Measurements from ENCODE around the gene OR2T6. TPM values are rescaled to one million over a fixed set of nuclear protein-coding genes. Genes with fewer than 3 reads are reported as not detected.
"Not testable (repeated sequence)": the region's sequence is repeated elsewhere in the genome, so short reads cannot be mapped to it uniquely, and the experiment has no call there.

OR2T6 gene
- total and polyA plus RNA-seq, 5 donors from 2014 or later, result not detected

GRCh38 chr1:248432201-248432600 is 56.7 kb downstream of the OR2T6 start:
- H3K4me1 ChIP-seq (ENCODE audit: control insufficient read depth, insufficient read depth, low read length, poor library complexity, severe bottlenecking); H3K27ac ChIP-seq (ENCODE audit: insufficient read depth, low read length, poor library complexity, severe bottlenecking); DNase-seq; H3K36me3 Mint-ChIP-seq; ATAC-seq (ENCODE audit: low read depth in 2 of 2); H3K9me3 Mint-ChIP-seq; H3K4me3 Mint-ChIP-seq; H3K4me3 ChIP-seq (ENCODE audit: low read depth, low read length); H3K9me3 ChIP-seq (ENCODE audit: control insufficient read depth in 2 of 2, low read length in 2 of 2); H3K27me3 Mint-ChIP-seq; H3K27ac Mint-ChIP-seq; H3K36me3 ChIP-seq (ENCODE audit: control insufficient read depth, insufficient read depth, low read length); H3K27me3 ChIP-seq (ENCODE audit: control insufficient read depth, insufficient read depth, low read length); H3K4me1 Mint-ChIP-seq: not testable (repeated sequence)

DNA sequence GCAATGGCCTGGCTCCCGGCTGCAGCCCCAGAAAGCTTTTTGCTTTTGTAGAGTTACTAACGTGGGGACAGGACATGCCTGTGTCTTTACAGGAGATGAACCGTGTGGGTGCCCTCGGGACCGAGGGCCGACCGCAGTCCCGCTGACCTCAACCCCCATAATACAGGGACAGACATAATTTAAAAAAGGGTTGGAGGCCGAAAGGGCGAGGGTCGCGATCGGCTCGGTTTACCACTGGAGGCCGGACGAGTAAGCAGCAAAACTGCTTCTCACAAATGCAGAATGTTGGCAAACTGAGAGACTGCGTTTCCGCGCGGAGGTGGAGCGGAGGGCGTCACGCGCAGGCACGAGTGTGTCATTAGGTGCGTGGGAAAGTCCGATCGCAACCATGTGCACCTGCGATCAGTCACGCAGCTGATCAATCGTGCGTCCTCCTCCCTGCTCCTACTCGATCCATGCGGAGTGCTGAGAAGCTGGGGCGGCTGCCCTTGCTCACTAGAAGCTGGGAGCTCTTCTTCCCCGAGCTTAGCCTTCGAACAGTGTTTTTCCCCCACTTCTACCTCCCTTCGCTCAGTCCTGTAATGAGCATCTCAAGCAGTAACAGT is 58.4 kb downstream of the OR2T6 start:
- ATAC-seq (ENCODE audit: low read depth in 2 of 2), result peak in 1 of 2 donors; percentile 22
- not testable (repeated sequence) for H3K9me3 ChIP-seq (ENCODE audit: control insufficient read depth in 2 of 2, low read length in 2 of 2); H3K27me3 Mint-ChIP-seq; DNase-seq; H3K4me1 Mint-ChIP-seq; H3K4me3 ChIP-seq (ENCODE audit: low read depth, low read length); H3K27me3 ChIP-seq (ENCODE audit: control insufficient read depth, insufficient read depth, low read length); H3K9me3 Mint-ChIP-seq; H3K27ac Mint-ChIP-seq; H3K36me3 ChIP-seq (ENCODE audit: control insufficient read depth, insufficient read depth, low read length); H3K4me1 ChIP-seq (ENCODE audit: control insufficient read depth, insufficient read depth, low read length, poor library complexity, severe bottlenecking); H3K4me3 Mint-ChIP-seq; H3K36me3 Mint-ChIP-seq; H3K27ac ChIP-seq (ENCODE audit: insufficient read depth, low read length, poor library complexity, severe bottlenecking)

DNA sequence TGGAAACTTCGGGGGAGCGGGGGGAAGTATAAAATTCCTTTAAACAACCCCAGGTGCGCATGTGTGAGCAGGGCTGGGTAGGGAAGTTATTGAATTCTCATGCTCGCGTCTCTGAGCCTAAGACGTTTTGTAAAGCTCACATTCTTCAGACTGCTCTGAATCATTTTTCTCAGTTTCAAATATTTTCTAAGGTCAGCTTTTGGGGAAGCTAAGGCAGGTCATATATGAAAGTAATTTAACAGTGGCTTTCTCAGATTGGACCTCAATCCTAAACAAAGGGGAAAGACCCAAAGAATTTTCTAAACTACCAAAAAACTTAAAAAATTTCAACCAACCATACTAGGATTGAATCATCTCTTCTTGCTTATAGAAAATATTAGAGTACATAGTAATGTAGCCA is 59.4 kb downstream of the OR2T6 start:
- not testable (repeated sequence) for H3K27me3 ChIP-seq (ENCODE audit: control insufficient read depth, insufficient read depth, low read length); H3K9me3 ChIP-seq (ENCODE audit: control insufficient read depth in 2 of 2, low read length in 2 of 2); H3K4me1 ChIP-seq (ENCODE audit: control insufficient read depth, insufficient read depth, low read length, poor library complexity, severe bottlenecking); H3K4me1 Mint-ChIP-seq; H3K27me3 Mint-ChIP-seq; H3K27ac Mint-ChIP-seq; H3K27ac ChIP-seq (ENCODE audit: insufficient read depth, low read length, poor library complexity, severe bottlenecking); DNase-seq; H3K4me3 ChIP-seq (ENCODE audit: low read depth, low read length); H3K36me3 Mint-ChIP-seq; H3K9me3 Mint-ChIP-seq; H3K4me3 Mint-ChIP-seq; ATAC-seq (ENCODE audit: low read depth in 2 of 2); H3K36me3 ChIP-seq (ENCODE audit: control insufficient read depth, insufficient read depth, low read length)

- not testable (repeated sequence) for H3K36me3 ChIP-seq (ENCODE audit: control insufficient read depth, insufficient read depth, low read length); H3K4me3 Mint-ChIP-seq; H3K9me3 Mint-ChIP-seq; H3K4me3 ChIP-seq (ENCODE audit: low read depth, low read length); H3K4me1 Mint-ChIP-seq; H3K27ac Mint-ChIP-seq; H3K27ac ChIP-seq (ENCODE audit: insufficient read depth, low read length, poor library complexity, severe bottlenecking); H3K27me3 ChIP-seq (ENCODE audit: control insufficient read depth, insufficient read depth, low read length); H3K27me3 Mint-ChIP-seq; DNase-seq; H3K9me3 ChIP-seq (ENCODE audit: control insufficient read depth in 2 of 2, low read length in 2 of 2); ATAC-seq (ENCODE audit: low read depth in 2 of 2); H3K36me3 Mint-ChIP-seq; H3K4me1 ChIP-seq (ENCODE audit: control insufficient read depth, insufficient read depth, low read length, poor library complexity, severe bottlenecking)
Measured at GRCh38 chr1:248436303-248436702, 60.8 kb downstream of the OR2T6 start.

GRCh38 chr1:248438668-248439067 is 63.1 kb downstream of the OR2T6 start:
- not testable (repeated sequence) for ATAC-seq (ENCODE audit: low read depth in 2 of 2); H3K36me3 Mint-ChIP-seq; H3K4me1 Mint-ChIP-seq; H3K27me3 ChIP-seq (ENCODE audit: control insufficient read depth, insufficient read depth, low read length); H3K4me3 ChIP-seq (ENCODE audit: low read depth, low read length); H3K27ac Mint-ChIP-seq; H3K4me3 Mint-ChIP-seq; DNase-seq; H3K27me3 Mint-ChIP-seq; H3K4me1 ChIP-seq (ENCODE audit: control insufficient read depth, insufficient read depth, low read length, poor library complexity, severe bottlenecking); H3K36me3 ChIP-seq (ENCODE audit: control insufficient read depth, insufficient read depth, low read length); H3K9me3 Mint-ChIP-seq; H3K9me3 ChIP-seq (ENCODE audit: control insufficient read depth in 2 of 2, low read length in 2 of 2); H3K27ac ChIP-seq (ENCODE audit: insufficient read depth, low read length, poor library complexity, severe bottlenecking)

DNA sequence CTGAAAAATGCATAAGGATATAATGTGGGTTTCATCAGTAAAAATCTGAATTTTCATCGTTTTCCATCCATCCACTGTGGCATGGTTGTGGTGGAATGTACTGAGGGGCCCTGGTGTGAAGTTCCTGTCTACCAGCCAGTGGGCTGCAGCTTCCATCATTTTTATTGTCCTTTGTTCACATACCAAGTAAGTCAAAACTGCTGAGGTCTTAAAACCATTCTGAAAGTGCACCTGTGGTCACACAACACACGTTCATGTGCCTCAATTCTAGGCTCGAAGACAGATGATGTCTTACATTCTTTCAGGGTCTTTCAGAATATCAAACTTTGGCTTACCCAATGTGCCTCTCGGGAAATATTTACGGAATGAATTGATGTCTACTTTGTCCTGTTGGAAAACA is 63.7 kb downstream of the OR2T6 start:
- not testable (repeated sequence) for H3K4me1 Mint-ChIP-seq; H3K27ac ChIP-seq (ENCODE audit: insufficient read depth, low read length, poor library complexity, severe bottlenecking); H3K9me3 ChIP-seq (ENCODE audit: control insufficient read depth in 2 of 2, low read length in 2 of 2); H3K27ac Mint-ChIP-seq; H3K36me3 ChIP-seq (ENCODE audit: control insufficient read depth, insufficient read depth, low read length); H3K9me3 Mint-ChIP-seq; H3K4me3 ChIP-seq (ENCODE audit: low read depth, low read length); H3K36me3 Mint-ChIP-seq; H3K4me1 ChIP-seq (ENCODE audit: control insufficient read depth, insufficient read depth, low read length, poor library complexity, severe bottlenecking); H3K4me3 Mint-ChIP-seq; H3K27me3 Mint-ChIP-seq; H3K27me3 ChIP-seq (ENCODE audit: control insufficient read depth, insufficient read depth, low read length); ATAC-seq (ENCODE audit: low read depth in 2 of 2); DNase-seq

Other genes starting within 250 kb of the OR2T6 start
- not detected for gene OR2M5, start 230.6 kb upstream of the OR2T6 start, total RNA-seq
- gene OR2M5, start 230.6 kb upstream of the OR2T6 start, polyA plus RNA-seq, result not detected
- not detected for gene OR2M2, start 200.9 kb upstream of the OR2T6 start, total RNA-seq
- not detected for gene OR2M2, start 200.9 kb upstream of the OR2T6 start, polyA plus RNA-seq
- not detected for gene OR2M3, start 178.5 kb upstream of the OR2T6 start, total RNA-seq
- gene OR2M3, start 178.5 kb upstream of the OR2T6 start, polyA plus RNA-seq, result not detected
- gene OR2M4, start 144.3 kb upstream of the OR2T6 start, total RNA-seq, result not detected
- not detected for gene OR2M4, start 144.3 kb upstream of the OR2T6 start, polyA plus RNA-seq
- gene OR2T33, start 97.8 kb upstream of the OR2T6 start, total RNA-seq, result not detected
- not detected for gene OR2T33, start 97.8 kb upstream of the OR2T6 start, polyA plus RNA-seq
- not detected for gene OR2T12, start 72.3 kb upstream of the OR2T6 start, total RNA-seq
- not detected for gene OR2T12, start 72.3 kb upstream of the OR2T6 start, polyA plus RNA-seq
- not detected for gene OR2M7, start 51.2 kb upstream of the OR2T6 start, total RNA-seq
- gene OR2M7, start 51.2 kb upstream of the OR2T6 start, polyA plus RNA-seq, result not detected
- gene OR14C36, start 27.0 kb upstream of the OR2T6 start, total RNA-seq, result not detected
- gene OR14C36, start 27.0 kb upstream of the OR2T6 start, polyA plus RNA-seq, result not detected
- gene OR2T4, start 14.1 kb upstream of the OR2T6 start, total RNA-seq, result not detected
- gene OR2T4, start 14.1 kb upstream of the OR2T6 start, polyA plus RNA-seq, result not detected
- gene OR2T1, start 27.3 kb downstream of the OR2T6 start, total RNA-seq, result not detected
- gene OR2T1, start 27.3 kb downstream of the OR2T6 start, polyA plus RNA-seq, result not detected
- not detected for gene OR2T2, start 69.9 kb downstream of the OR2T6 start, total RNA-seq
- not detected for gene OR2T2, start 69.9 kb downstream of the OR2T6 start, polyA plus RNA-seq
- not detected for gene OR2T3, start 97.6 kb downstream of the OR2T6 start, total RNA-seq
- gene OR2T3, start 97.6 kb downstream of the OR2T6 start, polyA plus RNA-seq, result not detected
- not detected for gene OR2T5, start 112.8 kb downstream of the OR2T6 start, total RNA-seq
- not detected for gene OR2T5, start 112.8 kb downstream of the OR2T6 start, polyA plus RNA-seq
- gene OR2G6, start 132.3 kb downstream of the OR2T6 start, total RNA-seq, result not detected
- not detected for gene OR2G6, start 132.3 kb downstream of the OR2T6 start, polyA plus RNA-seq
- gene OR2T29, start 187.0 kb downstream of the OR2T6 start, total RNA-seq, result not detected
- gene OR2T29, start 187.0 kb downstream of the OR2T6 start, polyA plus RNA-seq, result not detected
- not detected for gene OR2T34, start 199.0 kb downstream of the OR2T6 start, total RNA-seq
- gene OR2T34, start 199.0 kb downstream of the OR2T6 start, polyA plus RNA-seq, result not detected
- gene OR2T10, start 222.0 kb downstream of the OR2T6 start, total RNA-seq, result not detected
- not detected for gene OR2T10, start 222.0 kb downstream of the OR2T6 start, polyA plus RNA-seq

Measured in CD4-positive, CD25-positive, alpha-beta regulatory T cell (primary cell).